ENCODE results near the gene TMEM123. TPM values are rescaled to one million over a fixed set of nuclear protein-coding genes. Genes with fewer than 3 reads are reported as not detected.

Gene TMEM123
- total and polyA plus RNA-seq, 2 of the 4 experiments (the other 2 are of a cell fraction) = 96.9 to 127 TPM

- no peak overlapping the region for H4K8ac ChIP-seq (ENCODE audit: low read depth in 2 of 2, low read length in 2 of 2)
- intact Hi-C loops (cut with micrococcal nuclease) = no loop called here
- H2AFZ ChIP-seq (replicated peaks; ENCODE audit: low read length, poor library complexity) = no peak overlapping the region
These were observed 31.3 kb downstream of the TMEM123 start for GRCh38 chr11:102421261-102421660.

More at GRCh38 chr11:102421261-102421660, 31.3 kb downstream of the TMEM123 start:
- Histone ChIP-seq H3K9me3 (ENCODE audit: control insufficient read depth, insufficient read depth, low read length) (no peaks in the 10 kb centered on the region; the same call in 1 of the 2 replicates), H2BK20ac (ENCODE audit: low read depth, low read length) (no peak overlapping the region), H3K4me3 (ENCODE audit: insufficient read depth, low read depth, low read length) (no peak overlapping the region), H3K56ac (ENCODE audit: extremely low read depth, insufficient read depth, low read length) (no peak overlapping the region), H3K9ac (ENCODE audit: low read depth, low read length) (no peak overlapping the region), H2BK5ac (ENCODE audit: low read depth, low read length, poor library complexity, severe bottlenecking) (no peak overlapping the region), H2BK120ac (ENCODE audit: low read depth, low read length) (no peak overlapping the region), H3K4me1 (ENCODE audit: control insufficient read depth, insufficient read depth, low read length) (no peaks in the 10 kb centered on the region), H3K4ac (ENCODE audit: low read depth, low read length) (no peak overlapping the region), H2AK5ac (ENCODE audit: low read depth, low read length) (no peak overlapping the region), H3K18ac (ENCODE audit: low read depth, low read length) (no peak overlapping the region), H4K20me1 (ENCODE audit: insufficient read depth, low read length) (peaks cover 20% of the 10 kb centered on the region), H3K27ac (ENCODE audit: insufficient read depth, low read length) (no peak overlapping the region), H2BK15ac (ENCODE audit: low read depth, low read length) (no peak overlapping the region), H3K23ac (ENCODE audit: low read depth, low read length) (no peak overlapping the region), H3K36me3 (ENCODE audit: control insufficient read depth, insufficient read depth, low read length) (peaks cover 3% of the 10 kb centered on the region; the same call in 1 of the 2 replicates), H3K4me2 (ENCODE audit: low read depth, low read length) (no peak overlapping the region), H3K79me1 (ENCODE audit: low read depth in 1 of 2, low read length in 2 of 2) (peaks cover 28 to 69% of the 10 kb centered on the region in 2 experiments), H3K9me1 (ENCODE audit: insufficient read depth, low read length) (peaks cover 9% of the 10 kb centered on the region), H2AK9ac (replicated peaks; ENCODE audit: low read depth, low read length, poor library complexity) (no peak overlapping the region), H4K91ac (ENCODE audit: insufficient read depth, low read depth, low read length) (no peak overlapping the region), H4K5ac (ENCODE audit: low read depth, low read length) (no peak overlapping the region), H3K27me3 (ENCODE audit: control insufficient read depth, insufficient read depth, low read length) (no peaks in the 10 kb centered on the region), H3K14ac (replicated peaks; ENCODE audit: low read depth, low read length) (no peak overlapping the region)
- ChIA-PET POLR2A (ENCODE audit: unreplicated experiment) (no interaction called here), CTCF (interaction anchor here (0.6 kb wide), 1 partner anchor 13 kb away, joined by 3 read pairs; no protein-coding TSS in a partner anchor)
- DNase-seq = no peak
- no TSS peak for BruUV-seq (replicated peaks)
- dilution Hi-C loops (cut with HindIII; ENCODE audit: low sequenced_read_pairs, unreplicated experiment) (no loop called here), in situ Hi-C loops (cut with MboI; ENCODE audit: low sequenced_read_pairs) (no loop called here)
- TF ChIP-seq CTCF (conservative IDR thresholded peaks at IDR 0.05; ENCODE audit: low read depth, low read length) = no peak
- no peak for TF ChIP-seq SMC3 (IDR thresholded peaks at IDR 0.05; ENCODE audit: low read depth, low read length)
- TF ChIP-seq BHLHE40 (IDR thresholded peaks at IDR 0.05; ENCODE audit: low read depth, low read length) = no peak
- no peak for TF ChIP-seq MXI1 (IDR thresholded peaks at IDR 0.05; ENCODE audit: borderline replicate concordance, low read depth, low read length)
- TF ChIP-seq CHD1 (IDR thresholded peaks at IDR 0.05; ENCODE audit: low read depth, low read length) = no peak
- TF ChIP-seq POLR2A (IDR thresholded peaks at IDR 0.05; ENCODE audit: low read depth, low read length) = no peak
- no peak for TF ChIP-seq CEBPB (IDR thresholded peaks at IDR 0.05; ENCODE audit: low read depth, low read length)
- no peak for TF ChIP-seq RCOR1 (IDR thresholded peaks at IDR 0.05; ENCODE audit: insufficient replicate concordance, low read length)
- TF ChIP-seq ELK1 (IDR thresholded peaks at IDR 0.05; ENCODE audit: borderline replicate concordance, low read depth, low read length) = no peak
- TF ChIP-seq NFE2L2 (IDR thresholded peaks at IDR 0.05; ENCODE audit: low read depth, low read length) = no peak
- TF ChIP-seq USF2 (IDR thresholded peaks at IDR 0.05; ENCODE audit: low read depth, low read length) = no peak
- no peak for TF ChIP-seq RAD21 (IDR thresholded peaks at IDR 0.05; ENCODE audit: low read length)
- TF ChIP-seq MAFK (IDR thresholded peaks at IDR 0.05; ENCODE audit: low read depth, low read length) = no peak
- no peak for TF ChIP-seq FOS (IDR thresholded peaks at IDR 0.05; ENCODE audit: low read depth, low read length)
- no CpG with 5 or more reads among the region's 3 CpGs for WGBS, 2 experiments (ENCODE audit: extremely low coverage in 2 of 2, insufficient read length in 1 of 2)
- ATAC-seq (ENCODE audit: low read depth) = no peak
